ENCODE results near the gene UIMC1. TPM values are rescaled to one million over a fixed set of nuclear protein-coding genes. Genes with fewer than 3 reads are reported as not detected.
"Not testable (repeated sequence)": the region's sequence is repeated elsewhere in the genome, so short reads cannot be mapped to it uniquely, and the experiment has no call there.

The UIMC1 gene
- polyA plus RNA-seq, 5 donors = 37.9 to 54.2 (median 43.0) TPM

DNA sequence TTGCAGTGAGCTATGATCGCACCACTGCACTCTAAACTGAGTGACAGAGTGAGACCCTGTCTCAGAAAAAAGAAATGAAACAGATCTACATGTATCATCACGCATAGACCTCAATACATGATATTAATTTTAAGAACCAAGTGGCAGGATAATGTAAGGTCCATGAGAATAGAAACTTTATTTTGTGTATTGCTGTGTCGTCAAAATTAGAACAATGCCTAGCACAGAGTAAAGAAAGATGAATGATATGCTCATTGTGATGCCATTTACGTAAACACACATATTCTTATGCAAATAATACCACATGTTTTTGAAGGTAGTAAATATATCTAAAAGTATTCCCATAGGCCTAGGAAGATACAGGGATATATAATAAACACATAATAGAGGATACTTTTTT, 3.6 kb upstream of the UIMC1 start:
- DNase-seq = no peak

- peak; percentile 61 to 67 for DNase-seq
Measured at GRCh38 chr5:177008716-177009115, 2.1 kb upstream of the UIMC1 start.

- DNase-seq = peak; percentile 45 to 46
Measured at GRCh38 chr5:177005619-177006264, 837 bp downstream of the UIMC1 start.

GRCh38 chr5:177004961-177005360, 1.6 kb downstream of the UIMC1 start:
- DNase-seq = no peak

- no peak for DNase-seq
Measured at GRCh38 chr5:177003649-177004048, 2.9 kb downstream of the UIMC1 start.

GRCh38 chr5:176999526-176999925, 7.1 kb downstream of the UIMC1 start:
- DNase-seq = not testable (repeated sequence)

- no peak for DNase-seq
Measured at GRCh38 chr5:176998828-176999227, 7.8 kb downstream of the UIMC1 start.

GRCh38 chr5:176996780-176997179, 9.8 kb downstream of the UIMC1 start:
- DNase-seq = no peak

DNA sequence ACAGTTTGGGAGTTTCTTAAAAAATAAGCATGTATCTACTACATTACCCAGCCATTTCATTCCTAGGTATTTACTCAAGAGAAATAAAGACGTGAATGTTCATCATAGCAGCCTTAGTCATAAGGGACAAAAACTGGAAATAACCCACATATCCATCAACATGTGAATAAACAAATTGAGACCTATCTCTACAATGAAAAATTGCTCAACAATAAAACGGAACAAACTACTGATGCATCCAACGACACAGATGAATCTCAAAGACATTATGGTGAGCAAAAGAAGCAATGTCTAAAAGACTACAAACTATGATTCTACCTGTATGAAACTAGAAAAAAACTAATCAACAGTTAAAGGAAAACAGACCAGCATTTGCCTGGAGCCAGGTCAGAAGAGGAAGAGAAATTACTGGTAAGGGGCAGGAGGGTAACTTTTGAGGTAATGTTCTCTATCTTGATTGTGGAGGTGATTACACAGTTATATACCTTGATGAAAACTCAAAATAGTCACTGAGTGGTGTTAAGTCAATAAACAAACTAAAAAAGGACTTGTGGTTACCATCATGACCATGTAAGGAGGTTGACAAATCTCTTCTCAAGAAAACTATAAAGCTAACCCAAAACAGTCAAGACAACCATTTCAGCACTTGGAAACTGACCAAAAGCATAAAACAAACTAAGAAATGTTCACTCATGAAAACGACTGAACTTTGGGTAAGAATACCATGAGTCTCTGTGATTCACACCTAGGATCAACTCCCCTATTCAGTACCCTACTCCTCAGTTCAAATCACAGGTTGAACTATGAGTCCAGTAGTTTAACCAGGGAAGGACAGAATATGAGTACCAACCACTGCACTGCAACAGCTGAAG, 10.4 kb downstream of the UIMC1 start:
- DNase-seq = no peak

GRCh38 chr5:176995122-176995490, 11.5 kb downstream of the UIMC1 start:
- no peak for DNase-seq

DNA sequence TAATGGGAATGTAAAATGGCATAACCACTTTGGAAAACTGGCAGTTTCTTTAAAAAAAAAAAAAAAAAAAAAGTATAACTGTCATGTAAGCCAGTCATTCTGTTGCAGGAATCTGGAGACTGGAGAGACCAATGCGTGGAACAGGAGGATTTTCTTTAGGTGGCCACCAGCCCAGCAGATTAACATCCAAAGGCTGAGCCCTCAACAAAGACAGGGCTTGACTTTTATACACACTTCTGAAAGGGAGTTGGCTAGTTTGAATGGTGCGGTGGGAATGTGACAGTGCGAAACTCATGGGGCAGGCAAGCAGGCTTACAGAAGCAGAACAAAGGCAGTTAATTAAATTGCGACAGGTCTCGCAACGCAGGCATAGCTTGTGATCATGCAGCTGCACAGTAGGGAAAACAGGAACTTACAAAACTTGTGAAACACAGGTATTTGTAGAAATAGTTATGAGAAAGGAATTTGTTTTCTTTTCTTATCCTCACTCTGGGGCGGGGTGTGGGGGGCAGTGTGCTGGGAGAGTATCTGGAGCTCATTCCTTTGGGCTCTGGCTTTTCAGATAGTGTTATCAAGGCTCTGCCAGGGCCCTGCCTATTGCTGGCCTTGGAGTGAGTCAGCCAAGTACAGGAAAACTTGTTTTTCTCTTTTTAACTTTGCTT, 12.0 kb downstream of the UIMC1 start:
- no peak for DNase-seq

DNA sequence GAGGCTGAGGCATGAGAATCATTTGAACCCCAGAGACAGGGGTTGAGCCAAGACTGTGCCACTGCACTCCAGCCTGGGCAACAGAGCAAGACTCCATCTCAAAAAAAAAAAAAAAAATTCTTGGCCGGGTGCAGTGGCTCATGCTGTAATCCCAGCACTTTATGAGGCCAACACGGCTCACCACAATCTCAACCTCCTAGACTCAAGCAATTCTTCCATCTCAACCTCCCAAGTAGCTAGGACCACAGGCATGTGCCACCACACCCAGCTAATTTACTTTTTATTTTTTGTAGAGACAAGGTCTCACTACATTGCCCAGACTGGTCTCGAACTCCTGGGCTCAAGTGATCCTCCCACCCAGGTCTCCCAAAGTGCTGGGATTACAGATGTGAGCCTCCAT, 13.5 kb downstream of the UIMC1 start:
- not testable (repeated sequence) for DNase-seq

DNA sequence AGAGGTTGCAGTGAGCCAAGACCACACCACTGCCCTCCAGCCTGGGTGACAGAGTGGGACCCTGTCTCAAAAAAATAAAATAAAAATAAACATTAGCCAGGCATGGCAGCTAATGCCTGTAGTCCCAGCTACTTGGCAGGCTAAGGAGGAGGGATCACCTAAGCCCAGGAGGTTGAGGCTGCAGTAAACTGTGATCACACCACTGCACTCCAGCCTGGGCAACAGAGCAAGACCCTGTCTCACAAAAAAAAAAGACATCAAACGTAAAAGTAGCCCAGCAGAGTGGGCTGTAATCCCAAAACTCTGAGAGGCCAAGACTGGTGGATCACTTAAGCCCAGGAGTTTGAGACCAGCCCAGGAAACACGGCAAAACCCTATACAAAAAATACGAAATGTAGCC, 19.0 kb downstream of the UIMC1 start:
- no peak for DNase-seq

DNA sequence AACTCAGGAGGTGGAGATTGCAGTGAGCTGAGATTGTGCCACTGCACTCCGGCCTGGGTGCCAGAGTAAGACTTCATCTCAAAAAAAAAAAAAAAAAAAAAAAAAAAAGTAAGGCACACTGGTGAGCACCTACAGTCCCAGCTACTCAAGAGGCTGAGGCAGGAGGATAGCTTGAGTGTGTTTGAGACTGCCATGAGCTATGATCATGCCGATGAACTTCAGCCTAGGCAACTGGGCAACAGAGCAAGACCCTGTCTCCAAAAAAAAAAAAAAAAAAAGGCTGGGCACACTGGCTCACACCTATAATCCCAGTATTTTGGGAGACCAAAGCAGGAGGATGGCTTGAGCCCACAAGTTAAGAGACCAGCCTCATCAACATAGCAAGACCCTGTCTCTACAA, 20.3 kb downstream of the UIMC1 start:
- no peak for DNase-seq

DNA sequence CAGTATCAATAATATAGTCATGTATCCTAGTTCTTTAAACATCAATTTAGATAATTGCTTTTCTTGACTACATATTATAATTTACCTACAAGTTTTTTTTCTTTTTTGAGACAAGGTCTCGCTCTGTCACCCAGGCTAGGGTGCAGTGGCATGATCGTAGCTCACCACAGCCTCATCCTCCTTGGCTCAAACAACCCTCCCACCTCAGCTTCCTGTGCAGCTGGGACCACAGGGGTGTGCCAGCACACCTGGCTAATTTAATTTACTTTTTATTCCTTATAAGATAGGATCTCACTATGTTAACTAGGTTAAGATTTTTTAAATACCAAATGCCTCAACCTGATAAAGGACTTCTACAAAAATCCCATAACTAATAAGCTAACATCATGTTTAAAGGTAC, 21.1 kb downstream of the UIMC1 start:
- DNase-seq = no peak

GRCh38 chr5:176984176-176984575, 22.4 kb downstream of the UIMC1 start:
- DNase-seq = not testable (repeated sequence)

DNA sequence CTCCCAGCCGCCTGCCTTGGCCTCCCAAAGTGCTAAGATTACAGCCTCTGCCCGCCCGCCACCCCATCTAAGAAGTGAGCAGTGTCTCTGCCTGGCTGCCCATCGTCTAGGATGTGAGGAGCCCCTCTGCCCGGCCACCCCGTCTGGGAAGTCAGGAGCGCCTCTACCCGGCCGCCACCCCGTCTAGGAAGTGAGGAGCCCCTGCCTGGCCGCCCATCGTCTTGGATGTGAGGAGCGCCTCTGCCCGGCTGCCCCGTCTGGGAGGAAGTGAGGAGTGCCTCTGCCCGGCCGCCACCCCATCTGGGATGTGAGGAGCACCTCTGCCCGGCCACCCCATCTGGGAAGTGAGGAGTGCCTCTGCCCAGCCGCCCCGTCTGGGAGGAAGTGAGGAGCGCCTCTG, 23.0 kb downstream of the UIMC1 start:
- not testable (repeated sequence) for DNase-seq

DNA sequence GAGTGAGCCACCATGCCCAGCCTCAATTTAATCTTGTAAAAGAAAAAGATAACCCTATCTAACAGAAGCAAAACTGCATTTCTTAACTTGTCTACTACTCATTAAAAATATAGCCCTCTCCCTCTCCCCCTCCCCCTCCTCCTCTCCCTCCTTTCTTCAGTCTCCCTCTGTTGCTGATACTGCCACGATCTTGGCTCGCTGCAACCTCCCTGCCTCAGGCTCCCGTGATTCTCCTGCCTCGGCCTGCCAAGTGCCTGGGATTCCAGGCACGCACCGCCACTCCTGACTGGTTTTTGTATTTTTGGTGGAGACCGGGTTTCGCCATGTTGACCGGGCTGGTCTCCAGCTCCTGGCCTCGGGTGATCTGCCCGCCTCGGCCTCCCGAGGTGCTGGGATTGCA, 23.5 kb downstream of the UIMC1 start:
- DNase-seq = not testable (repeated sequence)

DNA sequence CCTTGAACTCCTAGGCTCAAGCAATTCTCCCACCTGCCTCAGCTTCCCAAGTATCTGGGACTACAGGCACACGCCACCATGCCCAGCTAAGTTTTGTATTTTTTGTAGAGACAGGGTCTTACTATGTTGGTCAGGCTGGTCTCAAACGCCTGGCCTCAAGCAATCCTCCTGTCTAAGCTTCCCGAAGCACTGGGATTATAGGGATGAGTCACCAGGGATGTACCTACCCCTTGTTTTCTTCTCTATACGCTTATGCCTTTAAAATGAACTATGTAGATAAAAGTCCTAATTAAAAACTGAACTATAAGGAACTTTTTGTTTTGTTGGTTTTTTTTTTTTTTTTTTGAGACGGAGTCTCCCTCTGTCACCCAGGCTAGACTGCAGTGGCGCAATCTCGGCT, 25.8 kb downstream of the UIMC1 start:
- no peak for DNase-seq

DNA sequence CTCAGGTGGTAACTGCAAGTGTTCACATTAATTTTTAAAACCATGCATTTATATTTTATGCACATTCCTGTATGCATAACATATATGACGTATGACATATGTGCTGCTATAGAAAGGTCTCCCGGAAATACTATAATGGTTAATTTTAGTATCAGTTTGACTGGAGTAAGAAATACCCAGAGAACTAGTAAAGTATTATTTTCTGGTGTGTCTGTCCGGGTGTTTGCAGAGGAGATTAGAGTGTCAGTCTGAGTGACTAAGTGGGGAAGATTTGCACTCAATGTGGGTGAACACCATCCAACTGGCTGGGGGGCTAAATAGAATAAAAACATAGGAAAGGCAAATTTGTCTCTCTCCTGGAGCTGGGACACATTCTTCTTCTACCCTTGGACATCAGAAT, 26.9 kb downstream of the UIMC1 start:
- DNase-seq = no peak

- DNase-seq = no peak
Measured at GRCh38 chr5:176965633-176966032, 40.9 kb downstream of the UIMC1 start.

DNA sequence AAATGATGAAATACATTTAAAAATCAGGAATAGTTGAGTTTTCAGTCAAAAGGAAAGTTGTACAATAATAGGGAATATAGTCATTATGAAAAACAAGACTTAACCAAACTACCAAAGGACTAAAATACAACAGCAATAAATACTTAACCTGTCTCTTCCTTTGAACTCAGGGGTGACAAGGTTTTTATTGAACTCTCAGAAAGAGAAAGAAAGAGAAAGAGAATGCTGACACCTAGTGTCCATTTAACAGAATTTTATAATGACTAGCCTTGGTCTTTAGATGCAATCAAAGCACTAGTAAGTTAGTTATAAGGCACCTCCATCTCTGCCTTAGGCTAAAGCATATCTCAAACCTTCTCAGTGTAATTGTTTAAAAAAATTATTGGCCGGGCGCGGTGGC, 47.5 kb downstream of the UIMC1 start:
- peak; percentile 3 to 6 for DNase-seq

DNA sequence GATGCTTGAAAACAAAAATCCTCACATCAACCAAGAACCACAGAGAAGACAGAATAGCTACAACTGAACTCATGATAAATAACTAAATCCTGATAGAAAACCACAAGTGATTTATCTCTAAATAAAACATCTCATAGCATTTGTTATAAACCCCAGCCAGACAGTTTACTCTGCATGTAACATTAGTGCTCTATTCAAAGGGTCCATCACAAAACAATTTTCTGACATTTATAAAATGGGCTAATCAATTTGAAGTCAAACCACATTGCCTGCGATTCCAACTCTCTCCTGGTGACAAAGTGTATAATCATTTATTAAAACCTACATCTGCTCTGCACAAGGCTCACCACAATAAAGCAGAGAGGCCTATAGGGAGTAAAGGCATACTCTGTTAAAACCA, 49.8 kb downstream of the UIMC1 start:
- no peak for DNase-seq
